HCT116 (cell line): ENCODE data around the gene ARMH1. TPM values are rescaled to one million over a fixed set of nuclear protein-coding genes. Genes with fewer than 3 reads are reported as not detected.

ENCODE experiments used
- ATAC-seq: fragments of 200-7000 bp; cut with Tn5 transposase; 2 replicates; pipeline ENCODE4 v1.9.1; 2020; ENCODE audit warnings: mild to moderate bottlenecking, moderate library complexity
- BruUV-seq: library from RNA; stranded (reverse); fragments of 400-500 nt; replicated peaks from 2 replicates; lab custom pipeline; 2021; lab: Mats Ljungman, UMichigan
- CTCF ChIA-PET: fragments of 300-600 bp; sonication (Branson Sonifier 250); formaldehyde crosslinking; loops from one replicate; lab custom pipeline; 2021; ENCODE audit warnings: antibody characterized with exemption; lab: Charles Lee
- POLR2A ChIA-PET: fragments of 300-600, 350-600 bp; sonication (Branson Sonifier 250); formaldehyde crosslinking; loops from one replicate; lab custom pipeline; 2021; ENCODE audit warnings: antibody characterized with exemption; lab: Charles Lee
- RAD21 ChIA-PET, 2 experiments: fragments of 300-600 bp; sonication (Branson Sonifier 250); formaldehyde crosslinking; loops; one replicate each; lab custom pipeline; 2023; ENCODE audit warnings: low total read pairs in 2 of 2; ENCODE audit not compliant: uncharacterized antibody in 2 of 2, unreplicated experiment in 2 of 2, low non-redundant PET in 1 of 2; lab: Charles Lee
- DNase-seq: peaks from one replicate; pipeline ENCODE4 v3.0.0-alpha.2; 2010; ENCODE audit warnings: low read depth, low spot score
- H2AFZ ChIP-seq: fragments of 200-600 bp; shearing (Covaris generic), sonication (generic); 2 replicates; pipeline ENCODE4 v1.6.1; 2017; ENCODE audit warnings: low read depth, mixed run types, mixed read lengths, antibody characterized with exemption, low read length; ENCODE audit not compliant: poor library complexity, severe bottlenecking
- H3K27ac ChIP-seq: 2 replicates; pipeline ENCODE4 v1.5.1; 2012; ENCODE audit warnings: low read depth, low read length
- H3K27me3 ChIP-seq: fragments of 200-600 bp; sonication (generic); 2 replicates; pipeline ENCODE4 v1.6.1; 2016; ENCODE audit warnings: mixed run types, low read length, mixed read lengths; ENCODE audit not compliant: insufficient read depth
- H3K36me3 ChIP-seq, 2 experiments: fragments of 200-500 bp in 1 of 2; fragments of 200-600 bp in 1 of 2; sonication (Bioruptor generic) in 1 of 2; sonication (generic) in 1 of 2; 2 replicates each; pipeline versions ENCODE4 v1.5.1 to v1.6.1; 2014 to 2016; ENCODE audit warnings: low read length in 2 of 2, inconsistent platforms in 1 of 2, mixed read lengths in 1 of 2, mixed run types in 1 of 2; ENCODE audit not compliant: insufficient read depth in 2 of 2, control insufficient read depth in 1 of 2
- H3K4me1 ChIP-seq, 2 experiments: fragments of 200-600 bp in 1 of 2; sonication (generic) in 1 of 2; 2 replicates each; pipeline versions ENCODE4 v1.5.1 to v1.6.1; 2012 to 2017; ENCODE audit warnings: low read length in 2 of 2, inconsistent platforms in 1 of 2, mild to moderate bottlenecking in 1 of 2, mixed read lengths in 1 of 2, mixed run types in 1 of 2, moderate library complexity in 1 of 2; ENCODE audit not compliant: insufficient read depth in 2 of 2, control insufficient read depth in 1 of 2
- H3K4me2 ChIP-seq: fragments of 200-600 bp; sonication (generic); 2 replicates; pipeline ENCODE4 v1.6.1; 2017; ENCODE audit warnings: mixed run types, low read length, mixed read lengths
- H3K4me3 ChIP-seq, 2 experiments: fragments of 200-600 bp in 1 of 2; sonication (generic) in 1 of 2; replicated peaks in 1 of 2; 2 replicates each; pipeline ENCODE4 v1.5.1; 2011 to 2016; ENCODE audit warnings: low read length in 2 of 2, control low read depth in 1 of 2, low read depth in 1 of 2, mild to moderate bottlenecking in 1 of 2, mixed read lengths in 1 of 2, mixed run types in 1 of 2
- H3K79me2 ChIP-seq: fragments of 200-600 bp; sonication (generic); 2 replicates; pipeline ENCODE4 v1.6.1; 2017; ENCODE audit warnings: mild to moderate bottlenecking, mixed run types, low read length, moderate library complexity, mixed read lengths; ENCODE audit not compliant: insufficient read depth
- H3K9ac ChIP-seq: fragments of 200-600 bp; sonication (generic); 2 replicates; pipeline ENCODE4 v1.6.1; 2016; ENCODE audit warnings: low read length, mixed read lengths
- H3K9me2 ChIP-seq: fragments of 200-600 bp; sonication (generic), shearing (Covaris generic); 2 replicates; pipeline ENCODE4 v1.6.1; 2017; ENCODE audit warnings: mixed run types, mild to moderate bottlenecking, moderate library complexity; ENCODE audit not compliant: insufficient read depth
- H3K9me3 ChIP-seq, 2 experiments: fragments of 200-500 bp in 1 of 2; fragments of 200-600 bp in 1 of 2; sonication (Bioruptor generic) in 1 of 2; sonication (generic) in 1 of 2; 2 replicates each; pipeline ENCODE4 v1.6.1; 2014 to 2017; ENCODE audit warnings: low read length in 2 of 2, mixed read lengths in 2 of 2, inconsistent platforms in 1 of 2, low read depth in 1 of 2, mild to moderate bottlenecking in 1 of 2, mixed run types in 1 of 2, moderate library complexity in 1 of 2; ENCODE audit not compliant: control insufficient read depth in 1 of 2, insufficient read depth in 1 of 2
- H4K20me1 ChIP-seq: fragments of 200-600 bp; sonication (generic), shearing (Covaris generic); 2 replicates; pipeline ENCODE4 v1.6.1; 2017; ENCODE audit warnings: mixed run types, mild to moderate bottlenecking, moderate library complexity; ENCODE audit not compliant: insufficient read depth
- CEBPB ChIP-seq: IDR thresholded peaks from 2 replicates; pipeline ENCODE4 v1.6.1; 2012; ENCODE audit warnings: low read depth
- ELF1 ChIP-seq: IDR thresholded peaks from 2 replicates; pipeline ENCODE4 v1.6.1; 2012; ENCODE audit warnings: low read depth, borderline replicate concordance
- EZH2 ChIP-seq: fragments of 200-600 bp; sonication (generic); IDR thresholded peaks from 2 replicates; pipeline ENCODE4 v1.6.1; 2017; ENCODE audit warnings: antibody characterized with exemption, mixed run types
- JUND ChIP-seq: IDR thresholded peaks from 2 replicates; pipeline ENCODE4 v1.6.1; 2012
- RAD21 ChIP-seq: IDR thresholded peaks from 2 replicates; pipeline ENCODE4 v1.6.1; 2012; ENCODE audit warnings: low read depth, mild to moderate bottlenecking
- SIN3A ChIP-seq: IDR thresholded peaks from 2 replicates; pipeline ENCODE4 v1.6.1; 2012; ENCODE audit warnings: low read depth
- SP1 ChIP-seq: IDR thresholded peaks from 2 replicates; pipeline ENCODE4 v1.6.1; 2012; ENCODE audit warnings: low read depth
- SRF ChIP-seq: IDR thresholded peaks from 2 replicates; pipeline ENCODE4 v1.6.1; 2012; ENCODE audit warnings: low read depth
- ZBTB33 ChIP-seq: IDR thresholded peaks from 2 replicates; pipeline ENCODE4 v1.6.1; 2011; ENCODE audit warnings: mild to moderate bottlenecking, low read length, moderate library complexity; ENCODE audit not compliant: insufficient replicate concordance; ENCODE audit errors: extremely low read depth
- ZFX ChIP-seq: fragments of 450-650 bp; IDR thresholded peaks from 2 replicates; pipeline ENCODE4 v1.6.1; 2017
- intact Hi-C: fragments of 100-400 bp; cut with micrococcal nuclease; formaldehyde crosslinking; loops from 2 replicates; pipeline ENCODE4 v1.10.0; 2022
- total RNA-seq: library from RNA; stranded (reverse); gene quantifications from one replicate; pipeline ENCODE4 v1.2.1, GENCODE V29; 2021; ENCODE audit not compliant: unreplicated experiment
- TF ChIP-seq, protein P1 (sequence below): IDR thresholded peaks from 2 replicates; pipeline ENCODE4 v1.6.1; 2012; ENCODE audit warnings: low read depth

ARMH1 gene
- total RNA-seq, 1 experiment from 2014 or later: 3.2 TPM

DNA sequence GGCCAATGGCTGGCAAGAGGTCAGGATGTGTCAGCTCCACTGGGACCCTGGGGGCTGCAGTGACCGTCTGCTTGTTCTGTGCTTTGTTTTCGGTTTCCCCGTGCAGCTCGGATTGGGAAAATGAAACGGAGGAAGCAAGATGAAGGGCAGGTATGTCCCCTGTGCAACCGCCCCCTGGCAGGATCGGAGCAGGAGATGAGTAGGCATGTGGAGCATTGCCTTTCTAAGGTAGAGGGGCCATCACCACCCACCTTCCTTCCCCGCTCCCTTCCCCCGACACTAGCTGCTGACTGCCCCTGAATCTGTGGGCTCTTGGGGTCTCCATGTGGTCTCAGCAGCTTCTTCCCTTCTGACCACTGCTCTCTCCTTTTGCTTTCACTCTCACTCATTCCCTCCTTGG, 39.1 kb upstream of the ARMH1 start:
- Histone ChIP-seq H3K4me3 (no peak overlapping the region), H2AFZ (no peak overlapping the region), H3K27ac (no peak overlapping the region), H3K9me2 (0 out of 2 replicates have a peak, but pooled peaks cover 2% of the 10 kb centered on the region), H3K4me2 (no peak overlapping the region), H3K27me3 (no peaks in the 10 kb centered on the region), H3K9me3 (no peaks in the 10 kb centered on the region), H4K20me1 (no peaks in the 10 kb centered on the region), H3K79me2 (peaks cover 33% of the 10 kb centered on the region), H3K4me1 (peaks cover 5 to 22% of the 10 kb centered on the region in 2 experiments; a peak in 3 of 4 replicates), H3K36me3 (peaks cover 17 to 65% of the 10 kb centered on the region in 2 experiments; a peak in 3 of 4 replicates), H3K9ac (no peak overlapping the region)
- CTCF ChIA-PET: no interaction called here
- TF ChIP-seq EZH2 (no peak), JUND (no peak), RAD21 (no peak), CEBPB (no peak), ZFX (no peak)
- TF ChIP-seq, protein P1, sequence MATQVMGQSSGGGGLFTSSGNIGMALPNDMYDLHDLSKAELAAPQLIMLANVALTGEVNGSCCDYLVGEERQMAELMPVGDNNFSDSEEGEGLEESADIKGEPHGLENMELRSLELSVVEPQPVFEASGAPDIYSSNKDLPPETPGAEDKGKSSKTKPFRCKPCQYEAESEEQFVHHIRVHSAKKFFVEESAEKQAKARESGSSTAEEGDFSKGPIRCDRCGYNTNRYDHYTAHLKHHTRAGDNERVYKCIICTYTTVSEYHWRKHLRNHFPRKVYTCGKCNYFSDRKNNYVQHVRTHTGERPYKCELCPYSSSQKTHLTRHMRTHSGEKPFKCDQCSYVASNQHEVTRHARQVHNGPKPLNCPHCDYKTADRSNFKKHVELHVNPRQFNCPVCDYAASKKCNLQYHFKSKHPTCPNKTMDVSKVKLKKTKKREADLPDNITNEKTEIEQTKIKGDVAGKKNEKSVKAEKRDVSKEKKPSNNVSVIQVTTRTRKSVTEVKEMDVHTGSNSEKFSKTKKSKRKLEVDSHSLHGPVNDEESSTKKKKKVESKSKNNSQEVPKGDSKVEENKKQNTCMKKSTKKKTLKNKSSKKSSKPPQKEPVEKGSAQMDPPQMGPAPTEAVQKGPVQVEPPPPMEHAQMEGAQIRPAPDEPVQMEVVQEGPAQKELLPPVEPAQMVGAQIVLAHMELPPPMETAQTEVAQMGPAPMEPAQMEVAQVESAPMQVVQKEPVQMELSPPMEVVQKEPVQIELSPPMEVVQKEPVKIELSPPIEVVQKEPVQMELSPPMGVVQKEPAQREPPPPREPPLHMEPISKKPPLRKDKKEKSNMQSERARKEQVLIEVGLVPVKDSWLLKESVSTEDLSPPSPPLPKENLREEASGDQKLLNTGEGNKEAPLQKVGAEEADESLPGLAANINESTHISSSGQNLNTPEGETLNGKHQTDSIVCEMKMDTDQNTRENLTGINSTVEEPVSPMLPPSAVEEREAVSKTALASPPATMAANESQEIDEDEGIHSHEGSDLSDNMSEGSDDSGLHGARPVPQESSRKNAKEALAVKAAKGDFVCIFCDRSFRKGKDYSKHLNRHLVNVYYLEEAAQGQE: no peak
- RAD21 ChIA-PET: no interaction called here
- POLR2A ChIA-PET: no interaction called here
- no TSS peak for BruUV-seq
- DNase-seq (no peak), ATAC-seq (no peak)
- intact Hi-C loops: no loop called here

GRCh38 chr1:44636083-44636687, 38.3 kb upstream of the ARMH1 start:
- Histone ChIP-seq H3K27me3 (no peaks in the 10 kb centered on the region), H3K9ac (no peak overlapping the region), H3K4me1 (peaks cover 5 to 15% of the 10 kb centered on the region in 2 experiments; a peak in 3 of 4 replicates), H3K9me2 (no peaks in the 10 kb centered on the region), H4K20me1 (no peaks in the 10 kb centered on the region), H3K36me3 (peaks cover 19 to 70% of the 10 kb centered on the region in 2 experiments; a peak in 3 of 4 replicates), H3K4me2 (no peak overlapping the region), H3K4me3 (no peak overlapping the region), H3K79me2 (peaks cover 33% of the 10 kb centered on the region), H3K9me3 (no peaks in the 10 kb centered on the region), H2AFZ (no peak overlapping the region), H3K27ac (no peak overlapping the region)
- DNase-seq: no peak
- CTCF ChIA-PET: no interaction called here
- no peak for ATAC-seq
- intact Hi-C loops: no loop called here
- BruUV-seq: no TSS peak
- RAD21 ChIA-PET: no interaction called here
- TF ChIP-seq SIN3A: no peak
- no peak for TF ChIP-seq SP1
- no peak for TF ChIP-seq ELF1
- no peak for TF ChIP-seq ZBTB33
- TF ChIP-seq EZH2: no peak
- no peak for TF ChIP-seq SRF
- POLR2A ChIA-PET: no interaction called here
